NCI-H2171 treated with DMSO at 0.1 percent for 48 hours (cell line): Measurements from ENCODE around the gene ABCC8.
A peak's percentile ranks its signal among the peaks of the same experiment; 100 is the strongest.
"Not testable (repeated sequence)": the region's sequence is repeated elsewhere in the genome, so short reads cannot be mapped to it uniquely, and the experiment has no call there.

ENCODE experiments used
- DNase-seq: peaks from one replicate; lab custom pipeline; 2025; lab: John Stamatoyannopoulos, UW

The ABCC8 gene

DNA sequence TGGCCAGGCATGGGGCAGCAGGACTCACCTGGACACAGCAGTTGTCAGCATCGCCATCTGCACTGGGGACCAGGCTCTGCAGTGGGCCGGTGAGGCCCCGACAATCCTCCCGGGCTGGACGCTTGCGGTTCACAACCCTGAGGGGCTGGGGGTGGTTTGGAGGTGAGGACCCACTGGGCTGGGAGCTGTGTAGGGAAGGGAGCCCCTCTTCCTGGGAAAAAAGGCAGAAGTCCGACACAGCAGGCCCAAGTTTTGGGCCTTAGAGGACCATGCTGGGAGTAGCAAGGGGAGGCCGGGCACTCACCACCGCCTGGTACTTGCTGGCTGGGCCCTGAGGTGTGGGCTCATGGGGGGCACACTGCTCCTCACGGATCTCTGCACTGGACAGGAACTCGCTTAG lies 48.4 kb downstream of the ABCC8 start:
- no peak for DNase-seq

DNA sequence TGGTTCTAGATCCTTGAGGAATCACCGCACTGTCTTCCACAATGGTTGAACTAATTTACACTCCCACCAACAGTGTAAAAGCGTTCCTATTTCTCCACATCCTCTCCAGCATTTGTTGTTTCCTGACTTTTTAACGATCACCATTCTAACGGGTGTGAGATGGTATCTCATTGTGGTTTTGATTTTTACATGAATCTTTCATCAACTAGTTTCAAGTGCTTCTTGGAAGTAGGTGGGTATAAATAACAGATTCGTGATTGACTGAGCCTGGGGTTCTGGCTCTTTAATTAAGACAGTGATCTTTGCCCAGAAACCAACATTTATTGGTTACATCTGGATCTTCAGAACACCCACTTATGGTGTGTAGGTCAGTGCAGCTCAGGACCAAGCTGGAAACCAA lies 50.4 kb downstream of the ABCC8 start:
- not testable (repeated sequence) for DNase-seq

- DNase-seq = no peak
These were observed 52.9 kb downstream of the ABCC8 start for GRCh38 chr11:17423533-17424310.

- DNase-seq = no peak
These were observed 54.9 kb downstream of the ABCC8 start for GRCh38 chr11:17421781-17422180.

GRCh38 chr11:17418444-17419081 lies 58.1 kb downstream of the ABCC8 start:
- DNase-seq = no peak

DNA sequence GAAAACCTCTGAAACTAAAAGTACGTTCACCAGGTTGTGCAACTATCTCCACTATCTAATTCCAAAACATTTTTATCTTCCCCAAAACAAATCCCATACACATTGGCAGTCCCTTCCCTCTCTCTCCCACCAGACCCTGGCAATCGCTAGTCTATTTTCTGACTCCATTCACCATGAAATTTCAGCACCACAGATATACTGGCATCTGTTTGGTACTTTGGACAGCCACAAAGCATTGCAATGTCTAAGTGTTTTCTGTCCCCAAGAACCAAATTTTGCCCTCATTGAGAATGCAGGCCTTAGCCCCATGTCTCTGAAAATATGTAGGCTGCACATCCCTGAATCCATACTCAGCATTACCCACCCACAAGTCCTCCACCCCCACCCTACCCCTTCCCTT lies 60.2 kb downstream of the ABCC8 start:
- no peak for DNase-seq

DNA sequence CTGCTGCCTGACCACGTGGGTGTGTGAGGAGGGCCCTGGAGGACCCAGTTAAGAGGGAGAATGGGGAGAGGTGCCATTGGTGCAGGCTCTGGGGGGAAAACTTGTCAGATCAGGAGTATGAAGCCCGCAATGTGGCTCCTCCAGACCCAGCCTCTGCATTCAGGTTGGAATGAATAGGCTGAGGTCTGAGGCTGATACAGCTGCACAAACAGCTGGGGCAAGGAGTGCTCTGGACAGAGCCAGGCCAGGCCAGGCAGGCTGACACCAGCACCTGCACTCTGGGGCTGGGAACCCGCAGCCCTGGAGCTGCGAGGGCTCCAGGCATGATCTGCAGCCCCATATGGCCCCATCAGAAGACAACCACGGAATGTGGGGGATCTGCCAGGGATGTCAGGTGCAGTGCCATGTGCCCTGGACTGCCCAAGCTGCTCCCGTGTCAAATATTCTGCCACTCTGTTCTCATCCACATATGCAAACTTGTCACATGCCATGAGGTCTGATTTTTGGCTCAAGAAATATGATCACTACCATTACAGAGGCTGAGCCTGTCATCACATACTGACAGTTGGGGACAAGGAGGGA lies 61.0 kb downstream of the ABCC8 start:
- DNase-seq = peak; percentile 8

DNA sequence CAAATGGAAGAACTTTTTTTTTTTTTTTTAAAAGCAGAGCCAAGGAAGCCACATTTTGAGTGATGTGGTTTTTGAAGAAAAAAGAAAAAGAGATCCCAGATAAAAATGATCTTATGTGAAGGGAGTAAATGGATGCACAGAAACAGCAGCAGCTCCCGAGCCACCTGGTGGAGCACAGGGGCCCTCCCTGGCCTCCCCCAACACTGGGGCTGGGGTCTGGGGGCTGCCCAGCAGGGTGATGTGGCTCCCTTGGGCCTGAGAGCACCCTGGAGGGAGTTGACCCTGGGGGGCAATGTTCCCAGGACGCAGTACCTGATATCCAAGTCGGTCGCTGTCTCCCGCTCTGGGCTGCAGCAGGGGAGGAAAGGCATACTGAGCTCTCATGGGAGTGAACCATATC lies 61.7 kb downstream of the ABCC8 start:
- no peak for DNase-seq

DNA sequence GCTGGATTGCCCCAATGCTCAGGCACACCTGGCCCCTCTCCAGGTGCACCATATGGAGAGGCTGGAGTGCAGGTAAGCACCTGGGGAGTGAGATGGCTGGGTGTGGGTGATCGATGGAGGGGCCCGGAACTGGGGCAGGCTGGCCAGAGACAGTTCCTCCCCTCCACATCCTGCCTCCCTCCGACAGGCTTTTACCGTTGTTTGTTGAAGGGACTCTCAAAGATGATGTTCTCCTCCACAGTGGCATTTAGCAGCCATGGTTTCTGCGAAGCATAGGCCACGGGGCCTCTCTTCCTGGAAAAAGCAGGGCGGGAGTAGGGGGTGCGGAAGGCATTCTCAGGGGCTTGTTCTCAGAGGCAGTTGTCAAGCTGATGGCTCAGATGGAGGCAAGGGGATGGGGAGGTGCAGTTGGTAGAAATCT lies 62.3 kb downstream of the ABCC8 start:
- DNase-seq = peak; percentile 49

DNA sequence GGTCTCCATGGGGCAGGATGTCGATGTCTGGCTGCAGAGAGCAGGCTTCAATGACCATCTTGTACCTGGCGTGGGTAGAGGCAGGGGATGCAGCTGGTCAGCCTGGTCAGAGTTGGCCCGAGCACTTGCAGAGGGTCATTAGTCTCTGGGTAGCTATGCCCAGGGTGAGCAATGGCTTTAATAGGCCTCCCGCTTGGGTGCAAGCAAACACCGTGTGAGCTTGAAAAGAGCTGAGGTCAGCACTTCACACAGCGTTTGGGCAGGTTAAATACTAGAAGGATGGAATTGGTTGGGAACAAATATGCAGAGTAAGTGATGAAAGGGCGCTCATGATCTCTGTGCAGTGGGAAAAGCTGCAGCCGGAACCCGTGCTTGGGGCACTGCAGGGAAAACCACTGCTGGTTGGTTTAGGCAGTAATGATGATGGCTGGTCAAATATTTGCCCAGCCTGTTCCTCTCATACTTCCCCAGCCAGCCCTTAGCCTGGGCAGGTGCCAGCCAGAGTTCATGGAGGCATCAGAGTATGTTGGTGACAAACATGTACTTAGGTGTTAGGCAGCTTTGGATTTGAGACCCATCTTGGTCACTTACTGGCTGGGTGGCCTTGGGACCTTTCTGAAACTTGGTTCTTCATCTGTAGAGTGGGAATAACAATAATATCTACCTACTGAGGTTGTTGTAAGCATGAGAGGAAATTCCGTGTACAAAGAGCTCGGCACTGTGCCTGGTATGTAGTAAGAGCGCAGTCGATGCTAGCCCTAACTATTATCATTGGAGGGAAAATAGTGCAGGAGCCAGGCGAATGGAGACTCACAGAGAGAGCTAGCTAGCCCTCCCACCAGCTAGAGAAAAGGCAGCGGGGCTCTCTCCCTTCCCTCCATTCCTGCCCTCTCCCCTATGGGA lies 63.0 kb downstream of the ABCC8 start:
- DNase-seq = no peak

- DNase-seq = no peak
These were observed 64.0 kb downstream of the ABCC8 start for GRCh38 chr11:17412488-17413180.

DNA sequence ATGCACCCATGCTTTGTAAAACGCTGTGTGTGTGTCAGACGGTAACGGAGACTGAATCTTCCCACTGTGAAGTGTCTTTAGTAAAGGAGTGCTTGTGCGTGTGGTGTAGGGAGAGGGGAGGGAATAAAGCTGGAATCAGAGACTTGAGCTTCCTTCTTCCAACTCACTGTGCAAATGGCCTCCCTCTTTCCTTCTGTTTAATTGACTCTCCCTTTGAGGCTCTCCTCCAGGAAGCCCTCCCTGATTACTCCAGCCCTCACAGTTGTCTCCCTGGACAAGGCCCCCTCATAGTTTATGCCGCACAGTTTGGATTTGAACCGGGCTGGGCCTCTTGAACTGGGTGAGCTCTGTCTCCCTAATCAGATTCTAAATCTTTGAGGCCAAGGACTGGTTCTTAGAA lies 65.2 kb downstream of the ABCC8 start:
- no peak for DNase-seq

DNA sequence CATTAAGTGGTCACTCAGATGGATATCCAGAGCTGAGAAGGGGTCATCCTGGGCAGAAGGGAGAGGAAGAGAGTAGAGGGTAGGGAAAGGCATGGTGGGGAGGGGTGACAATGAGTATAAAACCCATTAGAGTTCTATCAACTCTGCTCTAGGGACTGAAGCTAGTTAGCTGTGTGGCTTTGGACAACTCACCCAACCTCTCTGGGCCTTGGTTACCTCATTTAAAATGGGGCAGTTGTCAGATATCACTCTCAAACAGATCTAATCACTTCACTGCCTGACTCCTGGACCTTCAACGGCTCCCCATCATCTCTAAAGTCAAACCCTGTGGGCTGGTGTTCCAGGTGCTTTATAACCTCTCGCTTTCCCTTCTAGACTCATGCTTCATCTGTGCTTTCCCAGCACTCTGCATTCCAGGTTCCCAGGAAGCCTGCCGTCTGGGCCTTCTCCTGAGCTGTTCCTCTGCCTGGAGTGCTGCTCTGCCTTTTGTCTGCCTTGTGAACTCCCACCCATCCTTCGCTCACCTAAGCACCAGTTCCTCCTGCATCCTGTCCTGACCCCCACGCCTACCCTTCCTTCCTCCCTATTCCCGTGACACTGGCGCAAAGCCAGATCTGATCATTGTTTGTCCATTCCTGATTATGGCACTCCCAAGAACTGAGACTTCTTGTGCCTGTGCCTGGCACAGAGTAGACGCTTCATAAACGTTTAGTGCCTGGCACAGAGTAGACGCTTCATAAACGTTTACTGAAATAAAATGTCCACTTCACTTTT lies 65.9 kb downstream of the ABCC8 start:
- DNase-seq = no peak

- DNase-seq = no peak
These were observed 68.0 kb downstream of the ABCC8 start for GRCh38 chr11:17408641-17409040.

DNA sequence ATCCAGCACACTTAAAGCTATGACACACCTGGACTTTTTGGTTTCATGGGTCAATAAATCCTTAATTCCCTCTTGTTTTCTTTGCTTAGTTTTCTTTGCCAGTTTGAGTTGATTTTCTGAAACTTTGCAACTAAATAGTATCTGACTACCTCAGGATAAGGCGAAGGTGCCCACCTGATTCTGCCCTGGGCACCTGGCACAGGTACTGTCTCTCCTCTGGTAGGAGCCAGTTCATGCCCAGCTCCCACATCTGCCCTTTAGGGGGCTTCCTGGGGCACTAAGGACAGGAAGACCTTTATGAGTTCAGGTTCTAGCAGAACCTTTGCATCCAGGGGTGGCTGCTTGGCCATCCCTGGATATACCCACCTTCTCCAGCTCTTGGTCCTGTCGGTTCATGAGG lies 68.6 kb downstream of the ABCC8 start:
- DNase-seq = no peak

GRCh38 chr11:17407575-17407974 lies 69.1 kb downstream of the ABCC8 start:
- DNase-seq = no peak

DNA sequence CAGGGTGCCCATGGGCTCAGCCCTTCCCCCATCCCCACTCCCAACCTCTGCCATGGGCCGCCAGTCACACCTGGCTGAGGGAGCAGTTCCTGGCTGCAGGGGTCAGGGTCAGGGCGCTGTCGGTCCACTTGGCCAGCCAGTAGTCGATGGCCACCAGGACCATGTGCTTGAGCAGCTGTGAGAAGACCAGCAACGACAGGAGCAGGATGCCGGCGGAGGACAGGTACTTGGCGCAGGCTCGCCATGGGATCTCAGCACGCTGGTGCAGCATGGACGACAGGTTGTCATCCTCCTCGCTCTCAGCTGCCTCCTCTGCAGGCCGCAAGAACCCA lies 69.9 kb downstream of the ABCC8 start:
- DNase-seq = no peak

DNA sequence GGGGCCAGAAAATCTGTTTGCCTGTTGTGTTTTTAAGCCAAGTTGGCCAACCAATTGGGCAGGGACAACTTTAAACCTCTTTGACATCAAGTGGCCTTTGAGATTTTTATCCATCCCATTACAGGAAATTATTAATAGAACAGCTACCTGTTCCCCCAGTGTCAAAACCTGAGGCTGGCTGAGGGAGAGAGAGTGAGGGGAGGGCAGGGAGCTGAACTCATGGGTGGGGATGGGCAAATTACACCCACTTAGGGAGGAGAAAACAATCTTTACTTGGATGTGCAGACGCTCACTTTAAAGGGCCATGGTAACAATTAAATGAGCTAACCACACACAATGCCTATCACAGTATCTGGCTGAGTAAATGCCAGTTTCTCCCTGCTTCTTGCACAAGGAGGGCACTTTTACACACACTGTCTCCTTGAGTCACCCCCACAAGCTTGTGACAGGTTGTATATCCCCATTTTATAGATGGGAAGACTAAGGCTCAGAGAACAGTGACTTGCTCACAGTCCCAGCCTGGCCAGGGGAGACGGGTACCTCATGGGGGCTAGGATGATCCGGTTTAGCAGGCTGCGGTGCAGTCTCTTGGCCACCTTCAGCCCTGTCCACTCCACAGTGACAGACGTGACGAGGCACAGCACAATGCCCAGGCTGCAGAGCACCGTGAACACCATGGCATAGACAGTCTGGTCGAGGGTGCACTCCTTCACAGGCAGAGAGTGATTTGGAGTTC lies 70.4 kb downstream of the ABCC8 start:
- DNase-seq = no peak

DNA sequence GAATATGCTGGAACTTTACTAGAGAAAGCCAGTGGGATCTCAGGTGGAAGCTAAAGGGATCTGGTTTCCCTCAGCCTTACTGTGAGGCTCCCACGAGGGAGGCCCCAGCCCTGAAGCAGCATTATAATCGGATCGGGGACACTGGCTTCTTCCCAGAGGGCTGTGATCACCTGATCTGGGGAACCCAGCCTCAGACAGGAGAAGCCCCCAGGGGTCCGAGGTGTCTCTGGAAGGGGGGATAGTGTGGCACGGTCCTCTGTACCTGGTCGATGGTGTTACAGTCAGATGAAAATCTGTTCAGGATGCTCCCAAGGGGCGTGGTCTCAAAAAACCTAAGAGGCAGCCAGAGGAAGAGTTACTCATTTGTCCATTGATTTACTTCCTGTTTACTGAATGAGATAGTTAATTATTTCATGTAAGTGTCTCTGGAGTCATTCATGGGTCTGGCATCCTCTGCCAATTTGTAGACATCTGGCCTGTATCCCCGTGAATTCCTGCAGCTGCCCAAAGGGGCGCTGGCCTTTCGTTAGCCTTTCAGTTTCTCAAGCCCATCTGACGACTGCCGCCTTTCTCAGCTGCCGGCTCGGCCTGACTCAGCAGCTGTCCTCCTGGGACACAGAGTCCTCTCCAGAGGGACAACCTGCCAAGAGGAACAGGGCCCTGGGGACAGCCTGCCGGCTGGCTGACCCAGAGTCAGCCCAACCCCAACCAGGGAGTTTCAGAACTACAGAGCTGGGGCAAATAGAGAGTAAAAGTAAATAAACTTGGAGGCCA lies 71.2 kb downstream of the ABCC8 start:
- peak; percentile 43 for DNase-seq
